ENCODE results near the gene AQP10.

Gene AQP10

DNA sequence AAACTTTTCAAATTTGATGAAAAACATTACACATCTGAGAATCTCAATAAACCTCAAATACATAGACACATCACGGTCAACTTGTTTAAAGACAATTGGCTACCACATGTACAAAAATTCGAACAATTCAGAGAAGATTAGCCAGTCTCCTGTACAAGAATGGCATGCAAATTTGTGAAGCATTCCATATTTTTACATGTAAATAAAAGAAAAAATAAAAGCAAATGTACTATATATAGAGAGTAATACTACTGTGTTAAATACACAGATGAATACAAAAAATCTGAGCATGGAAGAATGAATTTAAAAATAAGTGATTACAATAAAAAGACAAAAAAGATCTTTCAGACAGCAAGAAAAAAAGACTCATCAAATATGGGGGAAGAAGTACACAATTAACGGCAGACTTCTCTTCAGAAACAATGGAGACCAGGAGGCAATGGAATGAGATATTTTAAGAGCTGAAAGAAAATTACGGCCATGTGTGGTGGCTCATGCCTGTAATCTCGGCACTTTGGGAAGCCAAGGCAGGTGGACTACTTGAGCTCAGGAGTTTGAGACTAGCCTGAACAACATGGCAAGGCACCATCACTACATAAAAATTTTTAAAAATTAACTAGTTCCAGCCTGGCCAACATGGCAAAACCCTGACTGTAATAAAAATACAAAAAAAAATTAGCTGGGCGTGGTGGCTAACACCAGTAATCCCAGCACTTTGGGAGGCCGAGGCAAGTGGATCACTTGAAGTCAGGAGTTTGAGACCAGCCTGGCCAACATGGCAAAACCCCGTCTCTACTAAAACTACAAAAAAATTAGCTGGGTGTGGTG, 25.3 kb upstream of the AQP10 start:
- H3K36me3 ChIP-seq (ENCODE audit: control insufficient read depth, low read length): no peaks in the 10 kb centered on the region
- H3K9me2 ChIP-seq (replicated peaks; ENCODE audit: control insufficient read depth, low read length): no peaks in the 10 kb centered on the region
- H3K27me3 ChIP-seq (ENCODE audit: control insufficient read depth, low read length): no peaks in the 10 kb centered on the region
- H3K27ac ChIP-seq (ENCODE audit: low read depth, low read length): no peak overlapping the region
- no peaks in the 10 kb centered on the region for H4K20me1 ChIP-seq (ENCODE audit: control insufficient read depth, insufficient read depth, low read depth, low read length)
- H3F3A ChIP-seq (ENCODE audit: control insufficient read depth, insufficient read depth): no peaks in the 10 kb centered on the region
- no peak overlapping the region for H3K4me2 ChIP-seq (ENCODE audit: low read length)
- H3K79me2 ChIP-seq (ENCODE audit: control insufficient read depth, low read length): no peaks in the 10 kb centered on the region
- TF ChIP-seq EZH2phosphoT487 (IDR thresholded peaks at IDR 0.05; ENCODE audit: borderline replicate concordance, low read length) (no peak), CTCF (IDR thresholded peaks at IDR 0.05; ENCODE audit: low read depth, low read length, poor library complexity, severe bottlenecking) (no peak)
- H3K9me3 ChIP-seq (ENCODE audit: control insufficient read depth, insufficient read depth, low read length): peaks cover 11% of the 10 kb centered on the region
- H3K4me1 ChIP-seq (ENCODE audit: control insufficient read depth, low read length): no peaks in the 10 kb centered on the region
- H3K4me3 ChIP-seq (ENCODE audit: low read length): no peak overlapping the region

DNA sequence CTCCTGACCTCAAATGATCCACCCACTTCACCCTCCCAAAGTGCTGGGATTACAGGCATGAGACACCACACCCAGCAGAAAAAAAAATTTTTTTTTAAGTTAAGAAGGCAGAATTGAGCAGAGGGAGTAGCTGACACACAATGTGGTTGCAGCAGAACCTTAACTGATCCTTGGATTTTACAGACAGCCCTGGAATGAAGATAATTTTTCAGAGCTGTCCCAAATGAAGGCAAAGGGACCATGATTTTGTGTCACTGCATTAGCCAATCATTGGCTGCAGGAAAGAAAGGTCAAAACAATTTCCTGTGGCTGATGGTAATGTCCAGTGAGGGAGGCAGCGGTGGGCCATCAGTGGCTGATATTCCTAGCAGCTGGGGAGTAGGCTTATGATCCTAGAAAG, 19.3 kb upstream of the AQP10 start:
- no peak overlapping the region for H3K27ac ChIP-seq (ENCODE audit: low read depth, low read length)
- H3K4me3 ChIP-seq (ENCODE audit: low read length): no peak overlapping the region
- H3K27me3 ChIP-seq (ENCODE audit: control insufficient read depth, low read length): peaks cover 6% of the 10 kb centered on the region; the same call in 1 of the 2 replicates
- no peaks in the 10 kb centered on the region for H3K9me3 ChIP-seq (ENCODE audit: control insufficient read depth, insufficient read depth, low read length)
- no peaks in the 10 kb centered on the region for H3K4me1 ChIP-seq (ENCODE audit: control insufficient read depth, low read length)
- no peak overlapping the region for H3K4me2 ChIP-seq (ENCODE audit: low read length)
- no peaks in the 10 kb centered on the region for H3K79me2 ChIP-seq (ENCODE audit: control insufficient read depth, low read length)
- H4K20me1 ChIP-seq (ENCODE audit: control insufficient read depth, insufficient read depth, low read depth, low read length): no peaks in the 10 kb centered on the region
- TF ChIP-seq CTCF (IDR thresholded peaks at IDR 0.05; ENCODE audit: low read depth, low read length, poor library complexity, severe bottlenecking): no peak
- TF ChIP-seq EZH2phosphoT487 (IDR thresholded peaks at IDR 0.05; ENCODE audit: borderline replicate concordance, low read length): no peak
- H3K36me3 ChIP-seq (ENCODE audit: control insufficient read depth, low read length): no peaks in the 10 kb centered on the region
- no peaks in the 10 kb centered on the region for H3K9me2 ChIP-seq (replicated peaks; ENCODE audit: control insufficient read depth, low read length)
- no peaks in the 10 kb centered on the region for H3F3A ChIP-seq (ENCODE audit: control insufficient read depth, insufficient read depth)

DNA sequence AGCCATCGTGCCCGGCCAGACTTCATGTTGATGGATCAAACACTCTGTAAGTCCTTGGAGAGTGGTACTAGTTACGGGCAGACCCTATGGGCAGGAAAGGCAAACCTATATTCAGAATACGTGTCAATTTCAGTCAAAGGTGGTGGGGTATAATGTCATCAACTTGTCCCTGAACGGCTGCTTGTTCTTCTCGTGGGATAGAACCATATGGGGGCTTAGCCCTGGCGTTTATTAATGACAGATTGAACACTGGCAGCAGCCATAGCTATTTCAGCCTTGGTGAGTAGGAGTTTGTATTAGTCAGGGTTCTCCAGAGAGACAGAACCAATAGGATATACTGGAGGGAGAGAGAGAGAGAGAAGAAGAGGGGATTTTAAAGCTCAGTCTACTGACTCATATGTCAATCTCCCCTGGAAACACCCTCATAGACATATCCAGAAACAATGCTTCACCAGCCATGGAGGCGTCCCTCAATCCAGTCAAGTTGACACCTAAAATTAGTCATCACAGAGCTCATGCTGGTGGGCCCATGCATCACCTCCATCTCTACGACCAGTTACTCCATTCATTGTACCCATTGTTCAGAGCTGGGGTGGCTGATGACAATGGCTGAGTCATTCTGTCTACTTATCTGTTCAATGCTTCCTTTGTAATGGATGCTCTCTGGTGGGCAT, 16.1 kb upstream of the AQP10 start:
- Histone ChIP-seq H3K4me1 (ENCODE audit: control insufficient read depth, low read length) (no peaks in the 10 kb centered on the region), H3K27ac (ENCODE audit: low read depth, low read length) (no peak overlapping the region), H3K4me3 (ENCODE audit: low read length) (no peak overlapping the region), H3K9me2 (replicated peaks; ENCODE audit: control insufficient read depth, low read length) (no peaks in the 10 kb centered on the region), H3K36me3 (ENCODE audit: control insufficient read depth, low read length) (no peaks in the 10 kb centered on the region), H3K79me2 (ENCODE audit: control insufficient read depth, low read length) (no peaks in the 10 kb centered on the region), H3F3A (ENCODE audit: control insufficient read depth, insufficient read depth) (no peaks in the 10 kb centered on the region), H3K4me2 (ENCODE audit: low read length) (no peak overlapping the region), H4K20me1 (ENCODE audit: control insufficient read depth, insufficient read depth, low read depth, low read length) (no peaks in the 10 kb centered on the region), H3K27me3 (ENCODE audit: control insufficient read depth, low read length) (peaks cover 9% of the 10 kb centered on the region), H3K9me3 (ENCODE audit: control insufficient read depth, insufficient read depth, low read length) (no peaks in the 10 kb centered on the region)
- no peak for TF ChIP-seq CTCF (IDR thresholded peaks at IDR 0.05; ENCODE audit: low read depth, low read length, poor library complexity, severe bottlenecking)

Measured in DOHH2 (cell line).